GM10847 (cell line): Measurements from ENCODE around the gene GRIA4.

Experiments
- POLR2A ChIP-seq: IDR thresholded peaks from 2 replicates; pipeline ENCODE4 v1.6.1; 2011; ENCODE audit not compliant: insufficient read length; ENCODE audit errors: extremely low read depth

Gene GRIA4

DNA sequence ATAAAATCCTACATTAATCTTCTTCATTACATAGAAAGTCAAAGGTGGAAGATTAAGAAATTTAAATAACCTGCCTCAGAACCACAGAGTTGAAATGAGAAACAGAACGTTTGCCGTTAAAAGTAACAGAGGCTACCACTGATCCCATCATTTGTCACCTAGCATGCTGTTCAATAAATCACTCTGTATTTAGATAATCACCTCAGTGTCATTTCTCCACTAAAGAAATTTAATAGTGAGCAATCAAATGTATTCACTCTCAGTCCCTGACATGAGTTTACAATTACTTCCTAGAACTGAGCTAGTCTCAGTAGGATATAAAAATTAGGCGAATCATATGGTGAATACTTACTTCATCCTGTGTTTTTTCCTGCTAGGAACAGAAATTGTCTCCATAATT lies 242.5 kb downstream of the GRIA4 start:
- TF ChIP-seq POLR2A, result no peak

DNA sequence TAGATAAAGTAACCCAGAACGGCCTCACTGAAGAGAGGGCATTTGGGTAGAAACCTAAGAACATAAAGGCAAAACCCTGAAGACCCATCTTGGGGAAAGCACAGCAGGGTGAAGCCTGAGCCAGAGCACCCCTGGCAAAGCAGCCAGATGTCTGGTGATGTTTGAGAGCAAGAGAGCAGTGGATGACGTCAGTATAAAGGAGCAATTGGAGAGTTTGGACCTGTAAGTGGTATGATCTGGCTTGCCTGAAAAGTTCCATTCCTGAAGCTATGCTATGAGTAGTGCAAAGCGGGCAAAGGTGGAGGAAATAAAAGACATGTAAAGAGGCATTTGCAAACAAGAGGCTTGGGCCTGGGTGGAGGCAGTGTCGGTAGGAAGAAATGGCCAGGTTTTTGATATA lies 244.4 kb downstream of the GRIA4 start:
- no peak for TF ChIP-seq POLR2A

DNA sequence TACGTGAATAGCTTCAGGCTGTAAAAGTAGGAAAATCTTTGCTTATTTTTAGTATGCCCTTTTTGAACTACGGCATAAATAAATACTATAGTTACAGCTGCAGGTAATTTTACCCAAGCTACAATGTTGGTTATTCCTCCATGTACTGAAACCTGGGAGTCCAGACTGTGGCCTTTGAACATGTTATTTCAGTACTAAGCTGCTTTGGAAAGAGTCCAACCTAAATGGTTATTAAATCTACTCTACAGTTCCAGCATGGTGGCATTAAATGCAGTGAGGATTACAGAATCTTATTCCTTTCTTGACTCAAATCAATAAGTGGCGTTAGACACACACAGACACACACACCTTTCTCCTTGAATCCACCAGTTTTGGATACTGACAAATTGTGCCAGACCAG lies 247.1 kb downstream of the GRIA4 start:
- TF ChIP-seq POLR2A, result no peak

DNA sequence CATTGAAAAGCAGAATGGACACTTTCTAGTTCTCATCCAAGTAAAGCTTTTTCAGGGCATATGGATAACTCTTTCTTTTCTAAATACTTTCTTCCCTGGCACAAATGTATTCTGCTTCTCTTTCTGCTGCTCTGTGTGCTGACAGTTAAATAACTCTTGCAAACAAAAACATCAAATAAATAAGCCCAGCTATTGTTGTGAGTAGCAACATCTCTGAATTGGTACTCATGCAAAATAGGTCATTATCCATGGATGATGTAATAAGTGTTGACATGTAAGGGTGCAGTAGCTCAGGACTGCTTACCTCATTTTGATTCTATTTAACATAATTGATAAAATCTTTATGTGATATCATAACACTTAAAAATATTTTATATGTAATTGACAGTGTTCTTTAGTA lies 247.9 kb downstream of the GRIA4 start:
- TF ChIP-seq POLR2A, result no peak

- TF ChIP-seq POLR2A, result no peak
These were observed 249.0 kb downstream of the GRIA4 start for GRCh38 chr11:105858841-105859240.

- TF ChIP-seq POLR2A, result no peak
These were observed 250.2 kb downstream of the GRIA4 start for GRCh38 chr11:105860105-105860504.

DNA sequence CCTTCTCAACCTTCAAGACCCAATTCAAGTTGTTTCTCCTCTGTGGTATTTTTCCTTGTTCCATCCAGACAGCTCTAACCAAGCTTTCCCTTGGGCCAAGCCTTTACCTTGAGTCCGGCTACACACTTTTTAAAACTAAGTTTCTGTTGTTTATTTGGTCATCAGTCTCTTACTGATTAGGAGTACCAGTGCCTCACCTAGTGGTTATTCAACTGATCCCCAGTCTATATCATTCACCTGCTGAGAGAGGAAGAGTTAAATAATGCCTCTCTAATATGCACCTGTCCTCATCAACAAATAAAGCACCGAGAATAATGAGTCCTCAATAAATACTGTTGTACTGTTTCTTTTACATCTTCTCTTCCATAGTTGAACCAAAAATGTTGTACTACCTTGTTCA lies 251.4 kb downstream of the GRIA4 start:
- no peak for TF ChIP-seq POLR2A

GRCh38 chr11:105862736-105863367 lies 253.0 kb downstream of the GRIA4 start:
- TF ChIP-seq POLR2A, result no peak

- no peak for TF ChIP-seq POLR2A
These were observed 253.7 kb downstream of the GRIA4 start for GRCh38 chr11:105863523-105863922.

DNA sequence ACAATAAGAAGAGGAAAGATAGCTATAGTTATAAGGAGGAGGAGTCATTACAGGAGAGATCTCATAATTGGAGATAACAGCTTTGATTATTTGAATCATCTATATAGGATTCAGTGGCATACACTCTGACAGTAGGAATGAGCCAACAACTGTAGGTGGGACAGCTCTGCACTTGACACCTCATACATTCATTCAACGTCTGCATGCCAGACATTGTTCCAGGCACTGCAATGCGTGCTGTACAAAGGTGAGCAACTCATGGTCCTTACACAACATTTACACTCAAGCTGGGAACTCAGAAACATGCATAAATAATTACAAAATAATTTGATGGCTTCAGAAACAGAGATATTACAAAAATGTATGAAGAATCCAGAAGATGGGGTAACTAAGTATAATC lies 257.9 kb downstream of the GRIA4 start:
- TF ChIP-seq POLR2A, result no peak

DNA sequence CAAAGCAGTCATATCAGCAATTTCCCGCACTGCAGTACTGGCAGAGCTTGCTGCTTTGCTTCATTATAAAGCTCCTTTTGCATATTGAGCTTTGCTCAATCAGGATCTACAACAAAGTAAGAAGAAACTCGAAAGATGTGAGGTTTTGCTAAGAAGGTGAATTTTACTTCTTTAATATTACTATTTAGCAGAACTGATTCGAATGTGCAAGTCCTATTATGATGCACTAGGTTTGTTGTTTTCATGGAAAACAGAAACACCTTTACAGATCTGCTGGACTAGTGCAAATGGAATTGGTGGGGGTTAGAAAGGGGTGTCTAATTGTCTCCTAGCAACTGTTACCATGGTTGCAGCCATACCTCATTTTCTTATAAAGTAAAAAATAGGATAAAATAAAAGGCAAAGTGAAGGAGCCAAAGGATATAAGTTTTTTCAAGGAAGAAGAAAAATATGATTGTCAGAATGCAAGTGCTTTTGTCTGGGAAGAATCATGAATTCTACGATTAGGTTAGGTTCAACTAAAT lies 259.0 kb downstream of the GRIA4 start:
- no peak for TF ChIP-seq POLR2A

DNA sequence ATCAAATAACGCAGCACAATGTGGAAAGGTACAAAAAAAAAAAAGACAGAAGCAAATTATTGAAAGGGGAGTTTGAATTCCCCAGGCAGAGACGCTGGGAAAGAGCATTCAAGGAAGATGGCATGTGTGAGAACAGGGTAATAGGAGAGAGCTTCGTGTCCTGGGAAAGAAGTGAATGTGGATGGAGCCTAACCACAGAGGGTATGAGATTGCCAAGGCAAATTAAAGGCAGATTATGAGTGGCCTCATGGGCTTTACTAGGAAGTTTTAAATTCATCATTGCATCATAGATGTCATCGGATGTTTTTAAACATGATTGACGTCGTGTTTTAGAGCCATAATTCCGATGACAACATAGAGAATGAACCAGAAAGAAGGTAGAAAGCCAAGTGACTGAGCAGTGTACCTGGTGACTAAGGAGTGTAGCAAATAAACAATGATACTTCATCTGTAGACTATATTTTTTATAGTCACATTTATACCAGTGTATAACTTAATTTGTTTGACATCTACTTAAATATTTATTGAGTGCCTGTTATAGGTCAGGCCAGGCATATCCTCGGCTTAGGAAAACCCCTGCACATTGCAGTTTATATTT lies 260.7 kb downstream of the GRIA4 start:
- TF ChIP-seq POLR2A, result no peak

- TF ChIP-seq POLR2A, result no peak
These were observed 268.6 kb downstream of the GRIA4 start for GRCh38 chr11:105878510-105878909.

DNA sequence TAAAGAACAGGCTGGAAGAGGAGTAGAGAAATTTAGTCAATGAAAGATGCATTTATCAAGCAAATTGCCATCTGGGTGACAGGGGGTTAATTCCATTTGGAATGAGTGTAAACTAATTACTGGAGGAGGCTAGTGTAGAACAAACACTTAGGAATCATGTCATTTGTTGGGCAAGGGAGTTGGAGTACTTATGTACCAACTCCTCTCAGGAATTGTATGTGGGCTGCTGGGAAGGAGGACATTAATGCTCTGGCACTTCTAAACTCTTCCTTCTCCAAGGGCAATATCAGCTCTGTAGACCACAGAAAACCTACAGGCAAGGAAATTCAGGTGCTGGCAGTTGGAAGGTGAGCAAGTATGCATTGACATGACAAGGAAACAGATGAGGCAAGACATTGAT lies 271.2 kb downstream of the GRIA4 start:
- no peak for TF ChIP-seq POLR2A

DNA sequence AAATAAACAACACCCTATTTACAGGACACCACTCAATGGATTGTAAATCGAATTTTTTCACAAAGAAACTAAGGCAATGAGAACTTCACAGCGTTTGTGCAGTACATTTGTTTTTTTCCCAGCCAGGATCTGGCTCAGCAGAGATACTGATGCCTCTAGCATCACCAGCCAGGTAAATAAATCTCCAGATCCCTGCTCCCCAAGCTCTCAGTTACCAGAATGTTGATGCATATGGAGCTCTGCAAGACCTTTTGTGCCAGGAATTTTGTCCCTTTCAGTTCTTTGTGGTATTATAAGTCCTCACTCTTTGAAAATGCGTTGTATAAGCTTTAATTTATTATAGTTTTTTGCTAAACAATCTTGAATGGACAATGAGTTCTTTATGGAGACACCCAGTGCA lies 274.6 kb downstream of the GRIA4 start:
- TF ChIP-seq POLR2A, result no peak

DNA sequence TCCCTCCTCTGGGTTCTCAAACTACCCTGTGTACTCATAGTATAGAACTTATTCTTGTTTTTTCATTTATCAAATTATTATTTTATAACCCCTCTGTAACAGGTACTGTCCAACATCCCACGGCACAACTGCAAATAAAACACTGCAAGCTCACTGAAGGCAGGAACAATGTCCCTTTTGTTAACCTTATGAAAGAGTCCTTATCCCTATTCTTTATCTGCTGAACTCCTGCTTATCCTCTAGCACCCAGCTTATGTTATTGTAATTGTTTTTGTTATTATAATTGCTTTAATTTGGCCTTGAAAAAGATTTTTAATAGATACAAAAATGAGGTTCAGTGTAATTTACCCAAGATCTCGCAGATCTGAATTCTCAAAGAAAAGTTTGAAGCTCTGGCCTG lies 281.8 kb downstream of the GRIA4 start:
- no peak for TF ChIP-seq POLR2A

GRCh38 chr11:105897161-105897560 lies 287.3 kb downstream of the GRIA4 start:
- TF ChIP-seq POLR2A, result no peak
